GM18517 (cell line): ENCODE measurements around the gene TRPM2.

Experiments
- ATAC-seq: cut with Tn5 transposase; IDR thresholded peaks from one replicate; pipeline ENCODE4 v1.9.1; 2021; ENCODE audit warnings: mild to moderate bottlenecking, moderate library complexity; ENCODE audit not compliant: unreplicated experiment

TRPM2 gene

DNA sequence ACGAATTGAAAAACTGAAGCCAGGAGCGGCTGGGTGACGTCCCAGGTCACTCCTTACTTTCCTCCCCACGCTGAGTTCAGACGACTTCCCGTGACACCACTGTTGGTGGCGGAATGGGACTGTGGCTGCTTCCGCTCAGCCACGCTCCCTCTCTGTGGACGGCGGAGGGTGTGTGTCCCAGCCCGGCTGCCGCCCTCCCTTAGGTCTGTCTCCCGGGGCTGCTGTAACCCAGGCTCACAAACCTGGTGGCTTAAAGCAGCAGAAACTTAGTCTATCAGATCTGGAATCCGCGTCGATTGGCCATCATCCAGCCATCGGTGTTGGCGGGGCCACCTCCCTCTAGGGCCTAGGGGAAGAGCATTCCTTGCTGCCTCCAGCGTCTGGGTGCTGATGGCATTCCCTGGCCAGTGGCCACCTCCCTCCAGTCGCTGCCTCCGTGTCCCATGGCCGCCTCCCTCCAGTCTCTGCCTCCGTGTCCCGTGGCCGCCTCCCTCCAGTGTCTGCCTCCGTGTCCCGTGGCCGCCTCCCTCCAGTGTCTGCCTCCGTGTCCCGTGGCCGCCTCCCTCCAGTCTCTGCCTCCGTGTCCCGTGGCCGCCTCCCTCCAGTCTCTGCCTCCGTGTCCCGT is 17.5 kb downstream of the TRPM2 start:
- ATAC-seq: no peak

DNA sequence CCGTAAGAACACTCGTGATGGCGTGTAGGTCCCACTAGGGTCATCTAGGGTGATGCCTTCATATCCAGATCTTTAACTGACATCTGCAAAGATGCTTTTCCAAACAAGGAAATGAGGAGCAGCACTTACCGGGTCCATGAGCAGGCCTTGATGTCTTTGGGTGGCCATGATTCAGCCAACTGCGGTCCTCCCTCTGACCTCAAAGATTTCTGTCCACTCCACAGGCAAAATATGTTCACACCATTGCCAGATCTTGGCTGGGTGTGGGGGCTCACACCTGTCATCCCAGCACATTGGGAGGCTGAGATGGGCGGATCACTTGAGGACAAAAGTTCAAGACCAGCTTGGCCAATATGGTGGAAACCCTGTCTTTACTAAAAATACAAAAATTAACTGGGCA is 18.2 kb downstream of the TRPM2 start:
- no peak for ATAC-seq

DNA sequence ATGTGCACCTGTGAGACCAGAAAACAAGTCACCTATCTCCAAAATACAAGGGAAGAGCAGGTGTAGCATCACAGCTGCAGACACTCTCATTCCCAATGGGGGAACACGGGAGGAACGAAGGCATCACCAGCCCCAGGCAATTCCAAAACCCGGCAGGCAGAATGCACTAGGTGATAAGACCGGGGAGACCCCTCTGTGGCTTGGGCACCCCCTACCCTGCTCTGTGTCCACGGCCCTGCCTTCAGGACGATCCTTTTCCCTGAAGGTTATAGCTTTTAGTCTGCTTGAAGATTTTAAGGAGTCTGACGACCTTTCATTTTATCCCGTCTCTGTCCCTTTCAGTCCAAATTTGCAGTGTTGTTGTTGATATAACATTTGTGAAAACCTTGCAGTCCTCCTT is 19.2 kb downstream of the TRPM2 start:
- ATAC-seq: no peak

DNA sequence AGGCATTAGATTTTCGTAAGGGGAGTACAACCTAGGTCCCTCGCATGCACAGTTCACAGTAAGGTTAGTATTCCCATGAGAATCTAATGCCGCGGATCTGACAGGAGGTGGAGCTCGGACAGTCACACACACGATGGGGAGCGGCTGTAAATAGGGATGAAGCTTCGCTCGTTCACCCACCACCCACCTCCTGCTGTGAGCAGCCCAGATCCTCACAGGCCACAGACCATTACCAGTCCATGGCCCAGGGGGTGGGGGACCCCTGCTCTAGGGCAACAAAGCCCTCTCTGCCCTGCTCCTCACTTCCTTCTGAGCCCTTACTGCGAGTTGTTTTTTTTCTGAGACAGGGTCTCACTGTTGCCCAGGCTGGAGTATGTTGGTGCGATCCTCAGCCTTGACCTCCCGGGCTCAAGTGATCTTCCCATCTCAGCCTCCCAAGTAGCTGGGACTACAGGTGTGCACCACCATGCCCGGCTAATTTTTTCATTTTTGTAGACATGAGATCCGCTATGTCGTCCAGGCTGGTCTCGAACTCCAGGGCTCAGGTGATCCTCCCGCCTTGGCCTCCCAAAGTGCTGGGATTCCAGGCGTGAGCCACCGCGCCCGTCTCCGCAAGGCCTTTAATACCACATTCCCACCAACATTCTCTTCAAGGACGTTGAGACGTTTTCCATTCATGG is 21.3 kb downstream of the TRPM2 start:
- ATAC-seq: no peak

DNA sequence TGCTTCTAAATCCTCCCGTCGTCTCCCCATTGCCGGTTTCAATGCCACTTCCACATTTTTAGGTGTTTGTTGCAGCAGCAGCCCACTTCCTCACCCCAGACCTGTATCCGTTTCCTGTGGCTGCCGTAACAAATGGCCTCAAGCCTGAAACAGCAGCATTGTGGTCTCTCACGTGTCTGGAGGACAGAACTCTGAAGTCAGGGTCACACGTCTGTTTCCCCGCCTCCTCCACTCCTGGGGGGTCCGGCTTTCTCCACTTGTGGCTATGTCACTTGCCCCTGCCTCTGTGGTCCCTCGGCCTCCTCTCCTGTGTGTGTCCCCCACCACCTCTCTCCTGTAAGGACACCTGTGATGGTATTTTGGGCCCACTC is 21.8 kb downstream of the TRPM2 start:
- no peak for ATAC-seq

DNA sequence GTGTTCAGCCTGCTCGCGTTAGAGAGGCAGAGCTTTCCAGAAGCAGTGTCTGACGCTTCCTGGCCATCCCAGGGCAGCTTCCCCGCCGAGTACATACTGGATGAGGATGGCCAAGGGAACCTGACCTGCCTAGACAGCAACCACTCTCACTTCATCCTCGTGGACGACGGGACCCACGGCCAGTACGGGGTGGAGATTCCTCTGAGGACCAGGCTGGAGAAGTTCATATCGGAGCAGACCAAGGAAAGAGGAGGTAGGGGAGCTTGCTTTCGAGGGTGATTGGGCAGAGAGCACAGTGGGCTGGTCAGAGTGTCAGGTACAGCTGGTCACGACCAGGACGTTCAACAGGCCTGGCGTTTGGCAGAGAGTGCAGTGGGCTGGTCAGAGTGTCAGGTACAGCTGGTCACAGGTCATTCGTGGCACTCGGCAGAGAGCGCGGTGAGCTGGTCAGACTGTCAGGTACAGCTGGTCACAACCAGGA is 22.4 kb downstream of the TRPM2 start:
- no peak for ATAC-seq

DNA sequence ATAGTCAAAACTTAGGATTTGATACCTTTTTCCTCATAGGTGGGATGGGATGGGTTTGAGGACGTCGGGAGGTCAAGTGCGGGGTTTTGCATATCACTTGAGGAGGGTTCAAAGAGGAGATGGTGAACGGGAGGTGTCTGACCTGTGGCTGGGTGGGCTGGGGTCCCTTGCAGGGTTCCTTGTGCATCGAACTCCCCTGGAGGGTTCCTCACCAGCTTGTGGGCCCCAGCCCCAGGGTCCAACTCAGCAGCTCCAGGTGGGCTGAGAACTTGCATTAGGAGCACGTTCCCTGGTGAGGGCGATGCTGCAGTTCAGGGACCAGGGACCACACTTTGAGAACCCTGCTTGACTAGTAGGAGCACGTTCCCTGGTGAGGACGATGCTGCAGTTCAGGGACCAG is 23.2 kb downstream of the TRPM2 start:
- ATAC-seq: no peak

DNA sequence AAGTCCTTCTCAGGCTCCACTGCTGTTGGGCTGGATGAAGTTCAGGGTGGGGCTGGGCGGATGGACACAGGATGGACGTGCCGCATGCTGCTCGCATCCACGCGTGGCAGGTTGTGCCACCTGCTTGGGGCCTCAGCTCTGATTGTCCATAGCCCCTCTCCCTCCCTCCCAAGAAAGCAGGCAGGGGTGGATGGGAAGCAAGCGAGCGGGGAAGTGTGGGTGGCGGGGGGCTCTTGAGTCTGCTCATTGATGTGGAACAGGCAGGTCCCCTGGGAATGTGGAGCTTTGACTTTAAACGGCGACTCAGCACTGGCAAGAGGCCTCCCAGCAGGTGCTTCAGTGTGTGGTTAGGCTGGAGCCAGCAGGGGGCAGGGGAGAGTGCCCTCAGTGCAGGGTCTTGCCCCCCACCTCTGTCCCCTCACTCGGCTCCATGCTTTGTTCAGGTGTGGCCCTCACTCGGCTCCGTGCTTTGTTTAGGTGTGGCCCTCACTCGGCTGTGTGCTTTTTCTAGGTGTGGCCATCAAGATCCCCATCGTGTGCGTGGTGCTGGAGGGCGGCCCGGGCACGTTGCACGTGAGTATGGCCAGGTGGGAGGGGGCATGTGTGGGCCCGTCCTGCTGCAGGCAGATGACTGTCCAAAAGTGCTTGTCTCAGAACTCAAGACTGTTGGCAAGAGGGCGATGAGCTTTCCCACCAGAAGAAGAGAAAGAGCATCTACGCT is 23.9 kb downstream of the TRPM2 start:
- ATAC-seq: no peak

DNA sequence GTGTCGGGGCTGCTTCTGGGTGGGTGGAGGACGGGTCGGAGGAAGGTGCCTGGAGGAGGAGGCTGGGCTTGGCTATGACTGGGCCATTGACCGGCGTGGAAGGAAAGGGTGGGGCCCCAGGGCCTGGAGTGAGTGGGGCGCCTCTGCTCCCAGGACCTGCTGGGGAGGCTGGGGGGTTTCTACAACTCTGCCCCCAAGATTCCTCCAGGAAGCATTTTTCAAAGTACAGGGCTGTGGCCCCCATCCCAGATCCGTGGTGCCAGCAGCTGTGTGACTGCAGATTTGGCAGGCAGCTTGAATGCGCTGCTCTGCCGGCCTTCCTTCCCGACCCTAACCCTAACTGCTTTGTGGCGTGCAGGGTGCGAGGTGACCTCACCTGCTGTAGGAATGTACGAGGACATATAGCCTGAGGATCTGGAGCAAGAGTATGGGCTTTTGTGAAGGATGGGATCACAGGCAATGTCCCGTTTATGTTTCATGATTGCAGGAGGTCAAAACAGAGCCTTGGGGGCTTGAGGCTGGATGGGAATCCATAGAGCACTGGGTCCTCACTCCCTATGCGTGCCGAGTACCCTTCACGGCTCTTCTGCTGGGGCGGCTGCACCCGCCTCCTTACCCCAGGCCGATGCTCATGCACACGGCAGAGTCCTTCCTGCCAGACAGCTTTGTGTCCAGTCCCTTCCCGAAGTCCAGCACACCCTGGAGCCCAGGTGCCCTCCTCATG is 24.7 kb downstream of the TRPM2 start:
- ATAC-seq: no peak

DNA sequence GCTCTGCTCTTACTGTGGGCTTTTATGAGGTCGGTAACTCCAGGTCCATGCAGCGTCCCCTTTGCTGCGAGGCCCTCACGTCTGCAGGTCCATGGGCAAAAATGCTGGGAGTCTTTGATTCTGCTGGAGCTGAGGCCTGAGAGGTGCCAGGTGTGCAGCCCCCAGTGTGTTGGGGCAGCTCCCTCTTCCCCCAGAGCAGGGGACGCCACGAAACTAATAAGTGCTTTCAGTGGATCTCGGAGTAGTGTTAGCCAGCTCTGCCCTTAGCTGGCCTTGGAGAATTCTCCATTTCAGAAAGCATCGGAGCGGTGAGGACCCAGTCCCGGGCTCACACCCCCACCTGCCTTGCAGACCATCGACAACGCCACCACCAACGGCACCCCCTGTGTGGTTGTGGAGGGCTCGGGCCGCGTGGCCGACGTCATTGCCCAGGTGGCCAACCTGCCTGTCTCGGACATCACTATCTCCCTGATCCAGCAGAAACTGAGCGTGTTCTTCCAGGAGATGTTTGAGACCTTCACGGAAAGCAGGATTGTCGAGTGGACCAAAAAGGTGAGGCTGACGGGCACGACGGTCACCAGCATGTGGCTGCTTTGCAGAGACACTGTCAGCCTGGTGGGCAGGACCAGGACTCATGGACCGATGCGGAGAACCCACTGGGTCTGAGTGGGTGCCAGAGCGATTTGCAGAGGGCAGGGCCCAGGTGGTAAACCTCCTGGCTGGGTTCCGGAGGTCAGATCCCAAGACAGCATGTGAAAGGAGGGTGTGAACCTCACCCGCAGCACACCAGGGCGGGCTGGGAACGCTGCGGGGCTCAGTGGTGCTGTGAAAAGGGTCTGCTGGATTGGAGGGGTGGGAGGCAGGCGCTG is 25.5 kb downstream of the TRPM2 start:
- no peak for ATAC-seq

DNA sequence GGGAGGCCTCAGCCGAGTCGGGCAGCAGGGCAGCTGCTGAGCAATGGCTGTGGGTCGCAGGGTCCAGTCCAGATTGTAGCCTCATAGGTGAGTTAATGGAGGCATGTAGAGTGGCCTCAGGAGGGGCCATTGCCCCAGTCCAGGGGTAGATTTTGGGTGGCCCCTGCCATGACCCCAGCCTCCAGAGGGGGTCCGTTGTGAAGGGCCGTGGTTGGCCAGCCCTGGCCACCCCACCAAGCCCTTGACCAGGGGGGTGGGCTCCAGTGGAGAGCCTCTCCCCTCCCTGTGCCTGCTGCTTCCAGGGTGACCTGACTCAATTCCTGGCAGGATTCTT is 26.1 kb downstream of the TRPM2 start:
- ATAC-seq: no peak

DNA sequence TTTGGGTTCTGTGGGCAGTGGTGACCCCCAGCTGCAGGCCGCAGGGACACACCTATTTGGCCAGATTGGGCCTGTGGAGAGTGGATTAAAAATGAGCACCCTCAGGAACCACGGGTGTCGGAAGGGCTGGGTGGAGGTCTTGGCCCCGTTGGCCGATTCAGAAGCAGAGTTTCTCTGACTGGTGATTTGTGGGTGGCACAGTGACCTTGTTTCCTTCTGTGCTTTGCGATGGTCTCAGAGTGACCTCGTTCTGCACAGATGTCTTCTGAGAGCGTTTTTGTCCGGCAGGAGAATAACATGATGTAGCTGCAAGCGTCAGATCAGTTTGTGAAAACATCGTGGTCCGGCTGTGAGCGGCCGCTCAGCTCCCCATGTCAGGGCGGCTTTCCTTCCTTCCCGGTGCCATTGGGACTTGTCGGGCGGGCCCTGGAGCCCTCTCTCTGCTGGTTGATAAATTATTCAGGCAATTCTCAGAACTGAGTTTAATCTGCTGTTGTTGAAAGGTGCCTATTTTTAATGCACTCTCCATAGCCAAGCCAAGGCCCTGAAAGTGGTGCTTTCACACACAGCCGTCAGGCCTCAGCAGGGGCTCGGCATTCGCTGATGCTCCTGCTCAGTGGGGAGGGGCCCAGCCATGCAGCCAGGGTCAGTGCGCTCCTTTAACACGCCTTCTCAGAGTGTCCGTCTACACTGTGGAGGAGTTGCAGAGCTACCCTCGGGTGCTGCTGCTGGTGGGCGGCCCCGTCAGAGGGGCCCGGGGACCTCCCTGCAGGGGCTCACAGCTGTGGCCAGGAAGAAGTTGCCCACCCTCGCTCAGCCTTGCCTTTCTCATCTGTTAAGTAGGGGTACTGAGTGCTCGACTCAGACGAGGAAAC is 26.8 kb downstream of the TRPM2 start:
- no peak for ATAC-seq

DNA sequence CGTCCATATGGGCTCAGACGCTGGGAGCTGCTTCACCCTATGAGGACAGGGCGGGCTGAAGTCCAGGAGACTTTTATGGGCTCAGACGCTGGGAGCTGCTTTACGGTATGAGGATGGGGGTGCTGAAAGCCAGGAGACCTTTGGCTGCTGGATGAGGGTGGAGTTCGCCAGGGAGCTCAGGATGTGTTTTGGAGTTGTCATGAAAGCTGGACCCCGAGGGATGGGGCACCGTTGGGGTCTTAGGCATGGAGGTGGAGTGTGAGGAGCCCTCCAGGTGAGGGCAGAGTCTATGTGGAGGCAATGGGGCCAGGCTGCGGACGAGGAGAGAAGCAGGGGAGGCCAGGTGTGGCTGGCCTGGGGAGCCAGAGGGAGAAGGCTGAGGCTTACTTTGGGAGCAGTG is 27.5 kb downstream of the TRPM2 start:
- ATAC-seq: no peak

DNA sequence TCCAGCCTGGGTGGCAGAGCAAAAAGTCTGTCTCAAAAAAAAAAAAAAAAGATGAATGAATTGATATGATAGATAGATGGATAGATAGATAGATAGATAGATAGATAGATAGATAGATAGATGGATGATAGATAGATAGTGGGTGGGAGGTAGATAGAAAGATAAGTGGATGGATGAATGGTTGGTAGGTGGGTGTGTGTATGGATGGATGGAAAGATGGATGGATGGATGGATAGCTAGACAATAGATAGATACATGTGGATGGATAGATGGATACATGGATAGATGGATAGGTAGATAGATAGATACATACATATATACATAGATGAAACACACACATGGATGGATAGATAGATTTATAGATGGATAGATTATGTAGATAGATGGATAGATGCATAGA is 28.5 kb downstream of the TRPM2 start:
- no peak for ATAC-seq

DNA sequence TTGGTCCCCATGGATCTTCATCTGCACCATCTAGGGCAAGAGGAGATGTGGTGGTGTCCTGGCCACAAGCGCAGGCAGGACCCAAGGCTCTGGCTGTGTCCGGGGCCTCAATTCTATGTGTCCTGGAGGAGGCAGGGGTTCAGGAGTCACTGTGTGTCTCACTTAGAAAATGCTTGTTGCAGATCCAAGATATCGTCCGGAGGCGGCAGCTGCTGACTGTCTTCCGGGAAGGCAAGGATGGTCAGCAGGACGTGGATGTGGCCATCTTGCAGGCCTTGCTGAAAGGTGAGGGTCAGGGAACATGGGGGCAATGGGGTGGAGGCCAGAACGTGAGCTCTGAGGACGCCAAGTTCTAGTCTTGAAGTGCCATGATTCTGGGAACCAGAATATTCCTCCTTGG is 29.1 kb downstream of the TRPM2 start:
- ATAC-seq: no peak

DNA sequence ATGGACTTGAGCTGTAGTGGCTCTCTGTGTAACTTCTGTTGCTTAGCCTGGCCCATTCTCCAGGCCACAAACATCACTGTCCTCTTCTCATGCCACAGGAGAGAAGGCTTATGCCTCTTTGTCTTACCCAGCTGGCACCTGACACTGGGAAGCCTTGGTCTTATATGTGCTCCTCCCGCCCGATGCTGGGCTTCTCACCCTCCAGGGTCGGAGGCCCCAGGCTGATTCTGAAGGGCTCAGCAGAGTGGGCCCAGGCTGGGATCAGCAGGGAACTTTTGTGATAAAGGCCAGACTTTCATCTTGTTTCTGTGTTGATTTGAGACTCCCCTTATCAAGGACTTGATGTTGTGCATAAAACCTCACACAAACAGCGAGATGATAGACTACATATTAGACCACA is 29.8 kb downstream of the TRPM2 start:
- ATAC-seq: no peak

DNA sequence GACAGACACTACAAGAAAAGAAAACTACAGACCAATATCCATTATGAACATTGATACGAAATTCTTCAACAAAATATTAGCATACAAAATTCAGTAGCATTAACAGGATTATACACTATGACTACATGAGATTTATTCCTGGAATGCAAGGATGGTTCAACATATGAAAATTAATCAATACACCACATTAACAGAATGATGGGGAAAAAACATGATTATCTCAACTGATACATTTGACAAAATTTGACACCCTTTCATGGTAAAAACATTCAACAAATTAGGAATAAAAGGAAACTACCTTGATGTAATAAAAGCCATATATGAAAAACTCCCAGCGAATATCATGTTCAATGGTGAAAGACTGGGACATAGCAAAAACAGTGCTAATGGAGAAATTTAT is 31.5 kb downstream of the TRPM2 start:
- ATAC-seq: no peak

DNA sequence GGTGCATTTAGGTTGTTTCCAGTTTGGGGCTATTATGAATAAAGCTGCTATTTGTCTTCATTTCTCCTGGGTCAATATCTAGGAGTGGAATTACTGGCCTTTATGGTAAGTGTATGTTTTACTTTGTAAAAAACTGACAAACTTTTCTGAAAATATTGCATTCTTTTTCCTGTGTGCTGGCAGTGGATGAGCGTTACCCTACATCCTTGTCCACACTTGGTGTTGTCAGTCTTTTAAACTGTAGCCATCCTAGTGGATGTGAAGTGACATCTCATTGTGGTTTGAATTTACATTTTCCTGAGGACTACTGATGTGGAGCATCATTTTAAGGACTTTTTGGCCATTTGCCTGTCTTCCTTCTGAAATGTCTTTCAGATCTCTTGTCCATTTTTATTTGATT is 35.9 kb downstream of the TRPM2 start:
- ATAC-seq: no peak

DNA sequence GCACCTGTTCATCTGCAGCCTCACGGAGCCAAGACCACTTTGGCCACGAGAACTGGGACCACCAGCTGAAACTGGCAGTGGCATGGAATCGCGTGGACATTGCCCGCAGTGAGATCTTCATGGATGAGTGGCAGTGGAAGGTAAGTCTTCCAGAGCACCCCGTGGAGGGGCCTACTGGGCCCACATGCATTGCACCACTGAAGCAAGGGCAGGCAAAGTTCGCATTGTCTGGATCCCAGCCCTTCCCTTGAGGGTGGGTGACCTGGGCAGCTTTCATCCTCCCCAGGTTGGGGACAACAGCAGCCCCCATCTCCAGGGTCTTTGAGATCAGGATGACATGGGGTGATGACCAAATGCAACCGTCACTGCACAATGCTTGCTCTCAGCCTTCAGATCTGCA is 37.5 kb downstream of the TRPM2 start:
- ATAC-seq: no peak
